Adrenal gland (tissue), 12 donors: Measurements from ENCODE around the gene CDHR3. TPM values are rescaled to one million over a fixed set of nuclear protein-coding genes. Genes with fewer than 3 reads are reported as not detected.

ENCODE experiments used
- DNase-seq, 7 donors: peaks; one replicate each; pipeline ENCODE4 v3.0.0-alpha.2; 2019 to 2020
- H3K27ac ChIP-seq, 5 donors: fragments of 200-600 bp; sonication (generic) in 4 of 5; 1 replicate in 3 of 5; 2 replicates in 2 of 5; pipeline versions ENCODE4 v1.5.1 to v1.8.0; 2016 to 2020; ENCODE audit warnings: mild to moderate bottlenecking in 1 of 5
- H3K27me3 ChIP-seq: fragments of 200-600 bp; 2 replicates; pipeline ENCODE4 v1.8.0; 2021
- H3K36me3 ChIP-seq, 2 donors: fragments of 200-600 bp; replicated peaks in 1 of 2; 1 replicate in 1 of 2; 2 replicates in 1 of 2; pipeline versions ENCODE4 v1.5.1 to v1.8.0; 2018 to 2022
- H3K4me1 ChIP-seq, 2 donors: fragments of 200-600 bp; replicated peaks in 1 of 2; 1 replicate in 1 of 2; 2 replicates in 1 of 2; pipeline versions ENCODE4 v1.5.1 to v1.8.0; 2018 to 2021
- H3K4me3 ChIP-seq, 4 donors: fragments of 200-600 bp; sonication (generic) in 3 of 4; one replicate each; pipeline ENCODE4 v1.5.1; 2016 to 2018
- H3K9me3 ChIP-seq, 3 donors: fragments of 200-600 bp; sonication (generic) in 1 of 3; replicated peaks in 1 of 3; 1 replicate in 2 of 3; 2 replicates in 1 of 3; pipeline versions ENCODE4 v1.5.1 to v1.8.0; 2016 to 2021
- POLR2A ChIP-seq, 2 donors: fragments of 450-650 bp; IDR thresholded peaks; one replicate each; pipeline ENCODE4 v1.6.1; 2017; ENCODE audit warnings: antibody characterized with exemption in 2 of 2, mild to moderate bottlenecking in 2 of 2, moderate library complexity in 1 of 2
- WGBS, 4 donors: extraction: QIAGEN DNeasy Blood & Tissue Kit in 2 of 4; methylation state at CpG; one replicate each; pipeline versions ENCODE4 v1.1.5 to v1.1.7; 2013 to 2017; 5-methylcytosine and 5-hydroxymethylcytosine counted together
- intact Hi-C, 2 donors: fragments of 100-400 bp; cut with DNase I; formaldehyde crosslinking; loops; one replicate each; pipeline versions ENCODE4 v1.14.1 to v1.15.0; 2022 to 2023
- polyA plus RNA-seq, 3 donors: library from polyadenylated mRNA; stranded (reverse); fragments of 200-250 nt in 2 of 3; fragments of 350-450 nt in 1 of 3; fragmentation: Illumina TruSeq in 1 of 3; extraction: RNeasy Lipid Tissue Mini Kit (QIAGEN cat#74804) in 1 of 3; gene quantifications; one replicate each; pipeline ENCODE4 v1.2.3, GENCODE V29; 2013 to 2014
- total RNA-seq, 9 donors: library from RNA; depleted of rRNA in 4 of 9; stranded (reverse); fragments of >200 nt in 4 of 9; fragments of 120-200 nt in 1 of 9; fragmentation: NEBNext Ultra II Directional in 1 of 9; extraction: Animal tissue kit (Norgen Biotek cat#: 25700) in 1 of 9; gene quantifications; one replicate each; pipeline versions ENCODE4 v1.1.0 to v1.2.4, GENCODE V29; 2013 to 2023
- TF ChIP-seq, protein P1 (sequence below), 6 experiments: fragments of 450-650 bp in 4 of 6; fragments of 200-600 bp in 2 of 6; sonication (generic) in 1 of 6; IDR thresholded peaks; 1 replicate in 5 of 6; 2 replicates in 1 of 6; pipeline versions ENCODE4 v1.5.1 to v1.8.0; 2016 to 2021; ENCODE audit warnings: antibody characterized with exemption in 6 of 6, mild to moderate bottlenecking in 2 of 6, moderate library complexity in 1 of 6
- donor health status: healthy with polysubstance abuse.
- donor health status: Bipolar disorder and iron deficiency.
- donor health status: DM: yes; HTN: yes; CAD: no.
- donor health status: DM: no; HTN: no; CAD: no.
- donor health status: DM: no; HTN: no; CAD: no.
- donor health status: DM: yes; HTN: yes; CAD: no.

The CDHR3 gene
- total and polyA plus RNA-seq, 12 donors: 0.66 to 5.0 (median 2.3) TPM

- H3K27ac ChIP-seq: no peak overlapping the region
- H3K36me3 ChIP-seq: no peaks in the 10 kb centered on the region
- no peak overlapping the region for H3K4me3 ChIP-seq
- intact Hi-C loops: no loop called here
- peak in 2 of 7 donors; percentile 25 to 60 for DNase-seq
- WGBS, 4 donors: 36 to 55% (median 50%) methylated on average over 10 of the region's 10 CpGs
- H3K4me1 ChIP-seq: no peaks in the 10 kb centered on the region
- H3K27me3 ChIP-seq: no peaks in the 10 kb centered on the region
- TF ChIP-seq, protein P1, sequence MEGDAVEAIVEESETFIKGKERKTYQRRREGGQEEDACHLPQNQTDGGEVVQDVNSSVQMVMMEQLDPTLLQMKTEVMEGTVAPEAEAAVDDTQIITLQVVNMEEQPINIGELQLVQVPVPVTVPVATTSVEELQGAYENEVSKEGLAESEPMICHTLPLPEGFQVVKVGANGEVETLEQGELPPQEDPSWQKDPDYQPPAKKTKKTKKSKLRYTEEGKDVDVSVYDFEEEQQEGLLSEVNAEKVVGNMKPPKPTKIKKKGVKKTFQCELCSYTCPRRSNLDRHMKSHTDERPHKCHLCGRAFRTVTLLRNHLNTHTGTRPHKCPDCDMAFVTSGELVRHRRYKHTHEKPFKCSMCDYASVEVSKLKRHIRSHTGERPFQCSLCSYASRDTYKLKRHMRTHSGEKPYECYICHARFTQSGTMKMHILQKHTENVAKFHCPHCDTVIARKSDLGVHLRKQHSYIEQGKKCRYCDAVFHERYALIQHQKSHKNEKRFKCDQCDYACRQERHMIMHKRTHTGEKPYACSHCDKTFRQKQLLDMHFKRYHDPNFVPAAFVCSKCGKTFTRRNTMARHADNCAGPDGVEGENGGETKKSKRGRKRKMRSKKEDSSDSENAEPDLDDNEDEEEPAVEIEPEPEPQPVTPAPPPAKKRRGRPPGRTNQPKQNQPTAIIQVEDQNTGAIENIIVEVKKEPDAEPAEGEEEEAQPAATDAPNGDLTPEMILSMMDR (IDR thresholded peaks at IDR 0.05): no peak
- no peak for TF ChIP-seq POLR2A (IDR thresholded peaks at IDR 0.05)
- no peaks in the 10 kb centered on the region for H3K9me3 ChIP-seq
Observed at GRCh38 chr7:106031300-106032035, 68.4 kb downstream of the CDHR3 start.

DNA sequence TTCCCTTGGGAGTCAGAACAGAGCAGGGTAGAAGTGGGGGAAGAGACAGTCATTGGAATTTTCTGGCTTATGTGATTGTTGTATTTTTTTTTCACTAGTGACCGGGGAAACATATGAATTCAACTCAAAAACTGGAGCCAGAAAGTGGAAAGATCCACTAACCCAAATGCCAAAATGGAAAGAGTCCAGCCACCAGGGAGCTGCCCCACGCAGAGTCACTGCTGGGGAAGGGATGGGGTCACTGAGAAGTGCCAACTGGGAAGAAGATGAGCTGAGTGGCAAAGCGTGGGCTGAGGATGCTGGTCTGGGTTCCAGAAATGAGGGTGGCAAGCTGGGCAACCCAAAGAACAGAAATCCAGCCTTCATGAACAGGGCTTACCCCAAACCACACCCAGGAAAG lies 69.2 kb downstream of the CDHR3 start:
- H3K4me3 ChIP-seq: no peak overlapping the region
- no peaks in the 10 kb centered on the region for H3K4me1 ChIP-seq
- H3K27ac ChIP-seq: no peak overlapping the region
- intact Hi-C loops: no loop called here
- H3K36me3 ChIP-seq: no peaks in the 10 kb centered on the region
- H3K9me3 ChIP-seq: no peaks in the 10 kb centered on the region
- 86 to 96% (median 91%) methylated on average over 3 of the region's 3 CpGs for WGBS, 4 donors
- H3K27me3 ChIP-seq: no peaks in the 10 kb centered on the region
- no peak for DNase-seq
- TF ChIP-seq, protein P1 (IDR thresholded peaks at IDR 0.05): no peak
- TF ChIP-seq POLR2A (IDR thresholded peaks at IDR 0.05): no peak

DNA sequence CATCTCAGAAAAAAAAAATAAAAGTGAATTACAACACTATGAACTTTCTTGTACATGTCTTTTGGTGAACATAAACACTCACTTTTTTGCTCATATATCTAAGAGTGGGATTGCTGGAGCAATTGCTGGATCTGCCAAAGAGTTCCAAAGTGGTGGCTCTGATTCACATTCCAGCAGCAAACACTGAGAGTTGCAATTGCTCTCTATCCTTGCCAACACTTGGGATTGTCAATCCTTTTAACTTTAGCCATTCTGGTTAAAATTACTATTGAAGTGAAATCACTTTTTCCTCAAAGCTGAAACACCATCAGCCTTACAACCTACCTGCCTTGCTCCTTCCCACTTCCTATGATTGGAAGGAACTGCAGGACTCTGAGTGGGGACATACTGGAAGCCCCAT lies 70.7 kb downstream of the CDHR3 start:
- no peak overlapping the region for H3K27ac ChIP-seq
- no peak for DNase-seq
- H3K9me3 ChIP-seq: no peaks in the 10 kb centered on the region
- no peaks in the 10 kb centered on the region for H3K36me3 ChIP-seq
- no peak overlapping the region for H3K4me3 ChIP-seq
- intact Hi-C loops: no loop called here
- TF ChIP-seq POLR2A (IDR thresholded peaks at IDR 0.05): no peak
- TF ChIP-seq, protein P1 (IDR thresholded peaks at IDR 0.05): no peak
- no peaks in the 10 kb centered on the region for H3K27me3 ChIP-seq
- H3K4me1 ChIP-seq: no peaks in the 10 kb centered on the region

GRCh38 chr7:106034383-106034782 lies 71.3 kb downstream of the CDHR3 start:
- H3K36me3 ChIP-seq: no peaks in the 10 kb centered on the region
- intact Hi-C loops: no loop called here
- WGBS, 4 donors: 91 to 95% (median 91%) methylated on average over 2 of the region's 2 CpGs

More at GRCh38 chr7:106034383-106034782, 71.3 kb downstream of the CDHR3 start:
- Histone ChIP-seq H3K4me3 (no peak overlapping the region), H3K27me3 (no peaks in the 10 kb centered on the region), H3K4me1 (no peaks in the 10 kb centered on the region), H3K27ac (no peak overlapping the region), H3K9me3 (no peaks in the 10 kb centered on the region)
- TF ChIP-seq, protein P1 (IDR thresholded peaks at IDR 0.05): no peak
- no peak for TF ChIP-seq POLR2A (IDR thresholded peaks at IDR 0.05)
- DNase-seq: no peak
